OCI-LY7 (cell line): ENCODE measurements around the gene TEDC1.

ENCODE experiments used
- CTCF ChIP-seq: fragments of 200-600 bp; sonication (generic); conservative IDR thresholded peaks from 2 replicates; pipeline ENCODE4 v1.5.1; 2014; ENCODE audit warnings: mild to moderate bottlenecking, antibody characterized with exemption, low read length, moderate library complexity, mixed read lengths
- EZH2phosphoT487 ChIP-seq: fragments of 200-600 bp; sonication (generic); IDR thresholded peaks from 2 replicates; pipeline ENCODE4 v1.6.1; 2018; ENCODE audit warnings: low read depth, borderline replicate concordance, mild to moderate bottlenecking, mixed run types, antibody characterized with exemption, low read length, moderate library complexity, mixed read lengths

GRCh38 chr14:105479431-105480158 lies 11.5 kb upstream of the TEDC1 start:
- TF ChIP-seq CTCF, result no peak
- TF ChIP-seq EZH2phosphoT487, result no peak
